Fibroblast of skin of back (primary cell): ENCODE results near the gene IER3.

Experiments used
- DNase-seq: peaks from one replicate; pipeline ENCODE4 v3.0.0-alpha.2; 2013

The IER3 gene

GRCh38 chr6:30703011-30703410, 41.3 kb downstream of the IER3 start:
- no peak for DNase-seq

- no peak for DNase-seq
These were observed 44.0 kb downstream of the IER3 start for GRCh38 chr6:30700340-30700739.

GRCh38 chr6:30696432-30696831, 47.9 kb downstream of the IER3 start:
- no peak for DNase-seq
